ENCODE measurements around the gene MCC. TPM values are rescaled to one million over a fixed set of nuclear protein-coding genes. Genes with fewer than 3 reads are reported as not detected.
"Not testable (repeated sequence)": the region's sequence is repeated elsewhere in the genome, so short reads cannot be mapped to it uniquely, and the experiment has no call there.

Gene MCC
- total RNA-seq, 4 donors from 2014 or later: 57.7 to 91.5 (median 76.0) TPM

GRCh38 chr5:113474100-113474728 lies 14.0 kb downstream of the MCC start:
- DNase-seq (ENCODE audit: low spot score in 2 of 2): no peak
- intact Hi-C loops (cut with DNase I; ENCODE audit: low total_unique reads): no loop called here
- no peak overlapping the region for H3K4me3 ChIP-seq (ENCODE audit: low read depth, poor library complexity, severe bottlenecking)
- TF ChIP-seq CTCF (IDR thresholded peaks at IDR 0.05): no peak
- TF ChIP-seq POLR2A (IDR thresholded peaks at IDR 0.05): no peak
- 32 to 42% methylated on average over 5 of the region's 5 CpGs for WGBS, 2 donors

- DNase-seq (ENCODE audit: low spot score in 2 of 2): no peak
- intact Hi-C loops (cut with DNase I; ENCODE audit: low total_unique reads): no loop called here
- TF ChIP-seq CTCF (IDR thresholded peaks at IDR 0.05) (no peak), POLR2A (IDR thresholded peaks at IDR 0.05) (no peak)
- H3K4me3 ChIP-seq (ENCODE audit: low read depth, poor library complexity, severe bottlenecking): no peak overlapping the region
These were observed 25.2 kb downstream of the MCC start for GRCh38 chr5:113463032-113463431.

GRCh38 chr5:113457106-113457505 lies 31.1 kb downstream of the MCC start:
- DNase-seq (ENCODE audit: low spot score in 2 of 2); H3K4me3 ChIP-seq (ENCODE audit: low read depth, poor library complexity, severe bottlenecking); intact Hi-C loops (cut with DNase I; ENCODE audit: low total_unique reads): not testable (repeated sequence)
- WGBS, 2 donors: 97 to 100% methylated on average over 3 to 13 of the region's 21 CpGs

GRCh38 chr5:113452941-113453340 lies 35.3 kb downstream of the MCC start:
- no peak overlapping the region for H3K4me3 ChIP-seq (ENCODE audit: low read depth, poor library complexity, severe bottlenecking)

DNA sequence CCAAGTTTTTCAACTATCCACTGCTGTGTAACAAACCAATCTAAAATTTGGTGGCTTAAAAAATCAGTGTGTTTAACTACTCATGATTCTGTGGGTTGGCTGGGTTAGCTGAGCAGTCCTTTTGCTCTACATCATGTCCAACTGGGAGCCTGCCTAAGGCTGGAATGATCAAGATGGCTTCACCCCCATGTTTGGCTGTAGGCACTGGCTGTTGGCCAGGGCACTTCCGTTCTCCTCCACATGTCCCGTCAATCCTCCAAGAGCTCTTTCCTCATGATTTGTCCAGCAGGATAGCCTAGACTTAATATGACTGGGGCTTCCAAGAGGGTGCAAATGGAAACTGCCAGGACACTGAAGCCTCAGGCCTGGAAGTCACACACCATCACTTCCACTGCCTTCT lies 36.5 kb downstream of the MCC start:
- TF ChIP-seq CTCF (IDR thresholded peaks at IDR 0.05) (no peak), POLR2A (IDR thresholded peaks at IDR 0.05) (no peak)
- intact Hi-C loops (cut with DNase I; ENCODE audit: low total_unique reads): no loop called here
- no peak for DNase-seq (ENCODE audit: low spot score in 2 of 2)
- no peak overlapping the region for H3K4me3 ChIP-seq (ENCODE audit: low read depth, poor library complexity, severe bottlenecking)
- 37 to 62% methylated on average over 2 of the region's 2 CpGs for WGBS, 2 donors

More at GRCh38 chr5:113452941-113453340, 35.3 kb downstream of the MCC start:
- no peak for DNase-seq (ENCODE audit: low spot score in 2 of 2)
- intact Hi-C loops (cut with DNase I; ENCODE audit: low total_unique reads): no loop called here
- no peak for TF ChIP-seq CTCF (IDR thresholded peaks at IDR 0.05)
- no peak for TF ChIP-seq POLR2A (IDR thresholded peaks at IDR 0.05)
- WGBS, 2 donors: 95 to 96% methylated on average over 6 of the region's 6 CpGs

- WGBS, 2 donors: 17 to 18% methylated on average over 2 of the region's 2 CpGs
- intact Hi-C loops (cut with DNase I; ENCODE audit: low total_unique reads): no loop called here
These were observed 37.3 kb downstream of the MCC start for GRCh38 chr5:113450929-113451328.

More at GRCh38 chr5:113450929-113451328, 37.3 kb downstream of the MCC start:
- DNase-seq (ENCODE audit: low spot score in 2 of 2): no peak
- no peak overlapping the region for H3K4me3 ChIP-seq (ENCODE audit: low read depth, poor library complexity, severe bottlenecking)
- no peak for TF ChIP-seq CTCF (IDR thresholded peaks at IDR 0.05)
- no peak for TF ChIP-seq POLR2A (IDR thresholded peaks at IDR 0.05)
